Keratinocyte (primary cell): ENCODE measurements around the gene DISC1. TPM values are rescaled to one million over a fixed set of nuclear protein-coding genes. Genes with fewer than 3 reads are reported as not detected.
A peak's percentile ranks its signal among the peaks of the same experiment; 100 is the strongest.

Experiments
- DNase-seq: peaks from one replicate; pipeline ENCODE4 v3.0.0-alpha.2; 2011; ENCODE audit warnings: low read depth, missing footprints, low spot score
- FAIRE-seq: peaks from 2 replicates; lab custom pipeline; 2011; peaks lifted over from hg19 to GRCh38; lab: Jason Lieb, UNC
- H2AFZ ChIP-seq: 2 replicates; pipeline ENCODE4 v1.6.0; 2012; ENCODE audit warnings: low read length, control low read depth, inconsistent platforms; ENCODE audit not compliant: control insufficient read depth
- H3K27ac ChIP-seq: 2 replicates; pipeline ENCODE4 v1.5.1; 2011; ENCODE audit warnings: low read length; ENCODE audit not compliant: control insufficient read depth, insufficient read depth
- H3K27me3 ChIP-seq: 3 replicates; pipeline ENCODE4 v1.6.0; 2011; ENCODE audit warnings: low read length; ENCODE audit not compliant: control insufficient read depth, insufficient read depth; ENCODE audit errors: extremely low read depth
- H3K36me3 ChIP-seq, 2 experiments: 2 replicates in 1 of 2; 3 replicates in 1 of 2; pipeline ENCODE4 v1.5.1; 2011; ENCODE audit warnings: low read length in 2 of 2, mild to moderate bottlenecking in 1 of 2; ENCODE audit not compliant: control insufficient read depth in 2 of 2, insufficient read depth in 2 of 2; ENCODE audit errors: extremely low read depth in 1 of 2
- H3K4me1 ChIP-seq: 3 replicates; pipeline ENCODE4 v1.5.1; 2011; ENCODE audit warnings: low read length; ENCODE audit not compliant: control insufficient read depth, insufficient read depth; ENCODE audit errors: extremely low read depth
- H3K4me2 ChIP-seq: 3 replicates; pipeline ENCODE4 v1.6.0; 2011; ENCODE audit warnings: low read depth, low read length; ENCODE audit not compliant: control insufficient read depth, insufficient read depth; ENCODE audit errors: extremely low read depth
- H3K4me3 ChIP-seq, 3 experiments: fragments of 200-600 bp in 1 of 3; sonication (generic) in 1 of 3; 2 replicates in 2 of 3; 3 replicates in 1 of 3; pipeline ENCODE4 v1.5.1; 2011 to 2016; ENCODE audit warnings: low read length in 3 of 3, mild to moderate bottlenecking in 3 of 3, control low read depth in 2 of 3, inconsistent platforms in 1 of 3, low read depth in 1 of 3, mixed read lengths in 1 of 3, mixed run types in 1 of 3, moderate library complexity in 1 of 3; ENCODE audit not compliant: control insufficient read depth in 2 of 3, insufficient read depth in 2 of 3; ENCODE audit errors: extremely low read depth in 1 of 3
- H3K79me2 ChIP-seq: 2 replicates; pipeline ENCODE4 v1.6.0; 2012; ENCODE audit warnings: low read length; ENCODE audit not compliant: control insufficient read depth, insufficient read depth
- H3K9ac ChIP-seq: 3 replicates; pipeline ENCODE4 v1.6.0; 2011; ENCODE audit warnings: low read length; ENCODE audit not compliant: control insufficient read depth, insufficient read depth; ENCODE audit errors: extremely low read depth
- H3K9me1 ChIP-seq: 3 replicates; pipeline ENCODE4 v1.6.0; 2011; ENCODE audit warnings: low read length; ENCODE audit not compliant: control insufficient read depth, insufficient read depth; ENCODE audit errors: extremely low read depth
- H3K9me3 ChIP-seq: 2 replicates; pipeline ENCODE4 v1.5.1; 2012; ENCODE audit warnings: low read depth, low read length; ENCODE audit not compliant: control insufficient read depth
- H4K20me1 ChIP-seq: 3 replicates; pipeline ENCODE4 v1.6.0; 2011; ENCODE audit warnings: low read length; ENCODE audit not compliant: control insufficient read depth, insufficient read depth; ENCODE audit errors: extremely low read depth
- EZH2 ChIP-seq: IDR thresholded peaks from one replicate; pipeline ENCODE4 v1.6.1; 2012; ENCODE audit warnings: inconsistent platforms, mild to moderate bottlenecking, low read length, moderate library complexity
- dilution Hi-C: fragments of 300-500 bp; cut with MboI; formaldehyde crosslinking; loops from one replicate; pipeline ENCODE4 v1.7.0; 2020; ENCODE audit warnings: low sequenced_read_pairs; ENCODE audit not compliant: extremely low pct_ligation_motif_present
- polyA plus RNA-seq, 5 experiments: library from polyadenylated mRNA; depleted of rRNA in 3 of 5; stranded (reverse) in 3 of 5; stranded (forward) in 1 of 5; unstranded in 1 of 5; fragments of >200 nt; gene quantifications; 1 replicate in 1 of 5; 2 replicates in 3 of 5; 3 replicates in 1 of 5; pipeline versions ENCODE4 v1.2.1 to v1.2.3, GENCODE V29; 2011 to 2012; ENCODE audit warnings: missing spikeins in 2 of 5, low read depth in 1 of 5, low replicate concordance in 1 of 5
- TF ChIP-seq, protein P1 (sequence below), 3 experiments: IDR thresholded peaks in 1 of 3; conservative IDR thresholded peaks in 1 of 3; optimal IDR thresholded peaks in 1 of 3; 2 replicates in 2 of 3; 3 replicates in 1 of 3; pipeline versions ENCODE3 to v1.5.1; 2011; ENCODE audit warnings: low read length in 3 of 3, mild to moderate bottlenecking in 3 of 3, moderate library complexity in 2 of 3, control low read depth in 1 of 3, inconsistent platforms in 1 of 3; ENCODE audit not compliant: insufficient read depth in 2 of 3; ENCODE audit errors: extremely low read depth in 1 of 3

DISC1 gene
- polyA plus RNA-seq, 1 donor (not counting 4 experiments of a cell fraction or from before 2014, with no cell fraction given): 0.47 TPM

DNA sequence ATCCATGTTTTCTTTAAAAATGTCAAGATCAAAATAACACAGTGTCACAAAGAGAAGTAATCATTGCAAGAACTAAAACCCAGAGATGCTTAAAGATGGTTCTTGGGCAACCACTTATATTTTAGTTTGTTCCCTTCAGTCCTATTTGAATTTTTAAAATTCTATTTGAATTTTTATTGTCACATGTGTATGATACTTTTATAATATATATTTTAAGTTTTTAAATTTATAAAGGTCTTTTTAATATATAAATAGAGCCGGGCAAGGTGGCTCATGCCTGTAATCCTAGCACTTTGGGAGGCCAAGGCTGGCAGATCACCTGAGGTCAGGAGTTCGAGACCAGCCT lies 22.3 kb upstream of the DISC1 start:
- Histone ChIP-seq H3K27me3 (no peaks in the 10 kb centered on the region), H3K4me1 (peaks cover 3% of the 10 kb centered on the region), H3K36me3 (no peaks in the 10 kb centered on the region), H3K9ac (no peak overlapping the region), H3K79me2 (no peaks in the 10 kb centered on the region), H3K9me3 (no peaks in the 10 kb centered on the region), H3K4me2 (peak overlapping the region; percentile 93), H2AFZ (no peak overlapping the region), H3K4me3 (no peak overlapping the region), H3K9me1 (no peaks in the 10 kb centered on the region), H3K27ac (no peak overlapping the region), H4K20me1 (no peaks in the 10 kb centered on the region)
- no peak for DNase-seq
- TF ChIP-seq EZH2: no peak
- TF ChIP-seq, protein P1, sequence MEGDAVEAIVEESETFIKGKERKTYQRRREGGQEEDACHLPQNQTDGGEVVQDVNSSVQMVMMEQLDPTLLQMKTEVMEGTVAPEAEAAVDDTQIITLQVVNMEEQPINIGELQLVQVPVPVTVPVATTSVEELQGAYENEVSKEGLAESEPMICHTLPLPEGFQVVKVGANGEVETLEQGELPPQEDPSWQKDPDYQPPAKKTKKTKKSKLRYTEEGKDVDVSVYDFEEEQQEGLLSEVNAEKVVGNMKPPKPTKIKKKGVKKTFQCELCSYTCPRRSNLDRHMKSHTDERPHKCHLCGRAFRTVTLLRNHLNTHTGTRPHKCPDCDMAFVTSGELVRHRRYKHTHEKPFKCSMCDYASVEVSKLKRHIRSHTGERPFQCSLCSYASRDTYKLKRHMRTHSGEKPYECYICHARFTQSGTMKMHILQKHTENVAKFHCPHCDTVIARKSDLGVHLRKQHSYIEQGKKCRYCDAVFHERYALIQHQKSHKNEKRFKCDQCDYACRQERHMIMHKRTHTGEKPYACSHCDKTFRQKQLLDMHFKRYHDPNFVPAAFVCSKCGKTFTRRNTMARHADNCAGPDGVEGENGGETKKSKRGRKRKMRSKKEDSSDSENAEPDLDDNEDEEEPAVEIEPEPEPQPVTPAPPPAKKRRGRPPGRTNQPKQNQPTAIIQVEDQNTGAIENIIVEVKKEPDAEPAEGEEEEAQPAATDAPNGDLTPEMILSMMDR (optimal IDR thresholded peaks at IDR 0.05 in 1 of 3, IDR thresholded peaks at IDR 0.05 in 1 of 3, conservative IDR thresholded peaks at IDR 0.05 in 1 of 3; ENCODE audit: extremely low read depth in 1 of 3, insufficient read depth in 2 of 3, low read length in 3 of 3): no peak
- no peak for FAIRE-seq
- dilution Hi-C loops: no loop called here

DNA sequence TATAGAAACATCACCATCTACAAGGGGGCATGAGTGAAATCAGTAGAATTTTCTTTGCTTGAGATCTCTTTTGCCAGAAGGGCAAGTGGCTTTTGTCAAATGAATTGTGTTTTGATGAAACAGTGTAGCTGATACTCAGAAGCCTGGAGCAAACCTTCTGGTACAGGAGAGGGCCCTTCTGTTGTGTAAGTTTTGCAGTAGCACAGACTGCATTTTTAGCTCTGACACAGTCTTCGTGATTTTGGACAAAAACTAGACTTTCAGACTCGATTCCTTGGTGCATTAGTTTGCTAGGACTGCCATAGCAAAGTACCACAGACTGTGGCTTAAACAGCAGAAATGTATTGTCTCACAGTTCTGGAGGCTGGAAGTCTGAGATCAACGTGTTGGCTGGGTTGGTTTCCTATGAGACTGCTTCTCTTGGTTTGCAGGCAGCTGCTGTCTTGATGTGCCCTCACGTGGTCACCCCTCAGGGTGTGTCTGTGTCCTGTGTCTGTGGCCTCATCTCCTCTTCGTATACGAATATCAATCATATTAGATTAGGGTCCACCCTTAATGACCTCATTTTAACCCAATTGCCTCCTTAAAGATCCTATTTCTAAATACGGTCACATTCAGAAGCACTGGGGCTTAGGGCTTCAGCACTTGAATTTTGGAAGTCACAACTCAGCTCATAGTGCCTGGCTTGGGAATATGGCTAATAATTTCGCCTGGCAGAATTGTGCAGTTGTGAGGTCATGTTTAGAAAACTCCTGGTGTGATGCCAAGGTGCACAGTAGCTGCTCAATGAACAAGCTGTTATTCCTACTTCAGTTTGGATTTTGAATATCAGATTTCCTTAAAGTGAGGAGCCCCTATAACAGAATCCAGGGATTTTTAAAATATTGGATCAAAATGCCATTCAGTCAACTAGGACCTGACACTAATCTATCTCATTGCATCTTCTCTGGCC lies 21.2 kb upstream of the DISC1 start:
- Histone ChIP-seq H3K27me3 (no peaks in the 10 kb centered on the region), H3K9me1 (no peaks in the 10 kb centered on the region), H4K20me1 (no peaks in the 10 kb centered on the region), H3K9ac (no peak overlapping the region), H3K27ac (no peak overlapping the region), H3K9me3 (no peaks in the 10 kb centered on the region), H3K4me2 (no peak overlapping the region), H3K4me3 (no peak overlapping the region), H3K79me2 (no peaks in the 10 kb centered on the region), H3K36me3 (no peaks in the 10 kb centered on the region), H2AFZ (no peak overlapping the region), H3K4me1 (peaks cover 3% of the 10 kb centered on the region)
- no peak for DNase-seq
- dilution Hi-C loops: no loop called here
- no peak for FAIRE-seq
- no peak for TF ChIP-seq EZH2
- TF ChIP-seq, protein P1 (optimal IDR thresholded peaks at IDR 0.05 in 1 of 3, IDR thresholded peaks at IDR 0.05 in 1 of 3, conservative IDR thresholded peaks at IDR 0.05 in 1 of 3; ENCODE audit: extremely low read depth in 1 of 3, insufficient read depth in 2 of 3, low read length in 3 of 3): no peak
